Measurements from ENCODE around the gene HEXD.
"Not testable (repeated sequence)": the region's sequence is repeated elsewhere in the genome, so short reads cannot be mapped to it uniquely, and the experiment has no call there.

Gene HEXD

GRCh38 chr17:82397449-82398335 lies 20.5 kb upstream of the HEXD start:
- DNase-seq, result no peak

GRCh38 chr17:82399041-82399441 lies 19.1 kb upstream of the HEXD start:
- DNase-seq, result peak; percentile 95

DNA sequence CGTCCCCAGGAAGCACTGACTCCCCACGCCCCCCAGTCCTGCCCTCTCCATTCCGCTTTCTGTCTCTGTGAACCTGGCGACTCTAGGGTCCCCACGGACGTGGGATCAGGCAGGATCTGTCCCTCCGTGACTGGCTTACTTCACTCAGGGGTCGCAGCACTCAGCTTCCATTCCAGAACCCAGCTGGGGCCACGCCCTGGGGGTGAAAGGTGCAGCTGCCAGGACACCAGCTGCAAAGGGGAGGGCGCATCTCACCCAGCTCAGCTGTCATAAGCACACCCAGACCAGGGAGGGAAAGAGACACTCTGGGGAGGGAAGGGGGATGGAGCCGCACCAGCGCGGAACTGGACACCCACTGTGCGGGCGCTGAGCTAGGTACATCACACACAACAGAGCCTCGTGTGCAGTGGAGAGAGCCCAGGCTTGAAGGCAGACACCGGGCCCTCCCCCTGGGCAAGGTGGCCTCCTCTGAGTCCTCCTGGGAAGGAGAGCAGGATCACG lies 18.5 kb upstream of the HEXD start:
- no peak for DNase-seq

- peak; percentile 56 for DNase-seq
Measured at GRCh38 chr17:82400206-82400605, 17.9 kb upstream of the HEXD start.

- peak; percentile 27 for DNase-seq
Measured at GRCh38 chr17:82400830-82401229, 17.3 kb upstream of the HEXD start.

DNA sequence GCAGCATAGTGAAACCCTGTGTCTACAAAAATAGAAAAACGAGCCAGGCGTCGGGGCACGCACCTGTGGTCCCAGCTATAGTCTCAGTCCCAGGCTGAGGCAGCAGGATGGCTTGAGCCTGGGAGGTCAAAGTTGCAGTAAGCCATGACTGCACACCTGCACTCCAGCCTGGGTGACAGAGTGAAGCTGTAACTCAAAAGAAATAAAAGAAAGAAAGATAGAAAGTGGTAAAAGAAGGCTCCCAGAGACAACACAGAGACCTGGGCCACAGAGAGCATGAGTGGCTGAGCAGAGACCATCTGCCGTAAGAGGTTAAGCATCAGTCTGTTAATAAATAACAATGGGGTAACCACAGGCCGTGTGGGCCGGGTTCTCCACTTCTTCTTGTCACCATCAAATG lies 15.3 kb upstream of the HEXD start:
- DNase-seq, result no peak

DNA sequence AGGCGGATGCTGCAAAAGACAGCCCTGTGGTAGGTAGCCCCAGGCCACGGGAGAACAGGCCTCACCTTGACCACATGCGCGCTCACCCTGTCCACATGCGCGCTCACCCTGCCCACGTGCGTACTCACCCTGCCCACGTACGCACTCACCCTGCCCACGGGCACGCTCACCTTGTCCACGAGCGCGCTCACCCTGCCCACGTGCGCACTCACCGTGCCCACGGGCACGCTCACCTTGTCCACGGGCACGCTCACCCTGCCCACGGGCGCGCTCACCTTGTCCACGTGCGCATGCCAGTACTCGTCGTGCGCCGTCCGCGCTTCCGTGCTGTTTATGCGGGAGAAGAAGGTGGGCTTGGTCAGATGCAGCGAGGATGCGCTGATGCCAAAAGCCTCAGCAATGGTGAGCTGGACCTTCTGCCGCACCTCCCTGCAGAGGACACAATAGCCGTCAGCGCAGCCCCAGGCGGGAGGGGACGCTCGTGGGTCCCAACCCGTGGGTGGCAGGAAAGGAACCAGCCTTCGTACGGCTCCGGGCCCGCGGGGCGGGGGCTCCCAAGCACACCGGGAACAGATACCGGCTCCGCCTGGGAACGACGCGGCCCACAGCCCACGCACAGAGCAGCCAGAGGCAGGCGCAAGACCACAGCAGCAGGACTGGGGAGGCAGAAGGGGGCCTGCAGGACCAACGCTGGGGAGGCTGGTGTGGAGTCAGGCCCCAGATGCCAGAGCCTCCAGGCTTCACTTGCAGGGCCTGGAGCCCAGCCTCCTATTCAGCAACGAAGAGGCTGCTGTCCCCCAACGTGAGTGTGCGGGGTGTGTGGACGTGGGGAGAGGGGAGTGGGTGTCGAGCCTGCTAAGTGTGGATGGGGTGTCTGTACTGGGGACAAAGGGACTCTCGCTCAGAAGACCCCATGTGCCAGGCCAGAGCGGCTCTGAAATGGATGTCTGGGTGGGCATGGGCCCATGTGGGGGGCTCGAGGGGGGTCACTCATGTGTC lies 14.2 kb upstream of the HEXD start:
- DNase-seq, result no peak

DNA sequence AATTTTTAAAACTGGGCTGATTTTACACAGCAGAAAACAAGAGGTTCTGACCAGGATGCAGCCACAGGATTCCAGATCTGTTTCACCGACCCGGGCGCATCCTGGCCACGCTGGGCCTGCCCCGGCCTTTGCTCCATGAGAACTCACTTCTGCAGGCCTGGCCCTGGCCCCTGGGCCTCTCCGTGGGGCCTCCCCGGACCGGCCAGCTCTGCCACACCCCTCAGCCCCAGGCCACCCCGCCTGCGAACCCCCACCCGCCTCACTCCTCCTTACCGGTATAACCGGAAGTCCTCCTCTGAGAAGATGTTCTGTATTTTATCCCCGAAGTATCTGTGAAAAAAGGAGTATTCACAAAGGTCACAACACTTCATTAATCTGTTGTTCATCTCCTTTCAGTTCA lies 13.1 kb upstream of the HEXD start:
- DNase-seq, result no peak

GRCh38 chr17:82406131-82406671 lies 11.9 kb upstream of the HEXD start:
- DNase-seq, result no peak

DNA sequence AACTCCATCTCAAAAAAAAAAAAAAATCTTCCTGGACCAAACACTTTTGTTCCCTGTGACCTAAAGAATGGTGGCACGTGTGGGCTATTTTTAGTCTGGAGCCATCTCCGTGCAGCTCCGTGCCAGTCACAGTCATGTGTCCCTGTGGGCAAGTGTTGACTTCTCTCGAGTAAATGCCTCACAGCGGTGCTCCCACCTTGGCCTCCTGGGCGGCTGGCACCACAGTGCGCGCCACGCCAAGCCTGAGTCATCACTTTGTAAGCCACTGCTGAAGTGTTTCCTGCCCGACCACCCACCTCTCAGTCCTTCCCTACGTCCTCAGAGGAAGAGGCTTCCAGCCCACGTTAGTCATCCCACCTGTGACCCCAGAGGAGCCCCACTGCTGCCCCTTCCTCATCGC lies 10.9 kb upstream of the HEXD start:
- DNase-seq, result peak; percentile 9

DNA sequence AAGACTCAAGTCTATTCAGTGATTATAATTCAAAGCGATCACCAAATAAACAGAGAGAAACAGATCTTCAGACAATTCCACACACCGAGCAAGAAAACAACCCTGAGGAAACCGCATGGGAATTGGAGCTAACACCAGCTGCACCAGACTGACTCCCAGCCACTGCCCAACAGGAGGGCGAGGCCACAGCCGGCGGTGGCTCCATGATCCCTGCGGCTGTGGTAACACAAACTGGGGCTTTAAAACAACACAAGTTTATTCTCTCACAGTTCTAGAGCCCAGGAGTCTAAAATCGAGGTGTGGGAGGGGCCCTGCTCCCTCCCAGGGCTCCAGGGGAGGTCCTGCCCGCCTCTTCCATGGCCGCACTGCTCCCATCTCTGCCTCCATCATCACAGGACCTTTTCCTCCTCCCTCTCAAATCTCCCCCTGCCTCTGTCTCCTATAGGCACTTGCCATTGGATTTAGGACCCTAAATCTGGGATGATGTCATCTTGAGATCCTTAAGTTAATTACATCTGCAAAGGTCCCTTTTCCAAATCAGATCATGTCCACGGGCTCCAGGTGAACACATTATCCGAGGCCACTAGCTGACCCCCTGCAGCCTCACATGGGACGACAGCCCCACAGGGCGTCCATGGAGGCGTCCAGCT lies 9.7 kb upstream of the HEXD start:
- DNase-seq, result no peak

DNA sequence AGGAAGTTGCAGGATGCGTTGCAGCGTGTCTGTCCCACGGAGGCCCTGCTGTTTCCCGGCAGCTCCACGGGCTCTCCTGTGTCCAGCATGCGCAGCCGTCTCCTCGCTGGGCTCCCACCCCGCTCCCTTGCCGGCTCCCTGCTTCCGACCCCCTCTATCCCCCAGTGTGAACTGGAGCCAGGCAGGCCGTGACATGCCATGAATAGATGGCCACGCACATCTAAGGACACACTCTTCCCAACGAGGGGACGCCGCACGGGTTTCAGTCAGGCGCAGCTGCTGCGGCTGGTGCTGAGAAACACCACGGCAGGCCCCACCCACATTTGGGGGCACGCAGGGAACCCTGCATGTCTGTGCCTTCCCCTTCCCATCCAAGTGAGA lies 9.2 kb upstream of the HEXD start:
- no peak for DNase-seq

- DNase-seq, result no peak
Measured at GRCh38 chr17:82410014-82410716, 8.0 kb upstream of the HEXD start.

- DNase-seq, result no peak
Measured at GRCh38 chr17:82411396-82412053, 6.6 kb upstream of the HEXD start.

DNA sequence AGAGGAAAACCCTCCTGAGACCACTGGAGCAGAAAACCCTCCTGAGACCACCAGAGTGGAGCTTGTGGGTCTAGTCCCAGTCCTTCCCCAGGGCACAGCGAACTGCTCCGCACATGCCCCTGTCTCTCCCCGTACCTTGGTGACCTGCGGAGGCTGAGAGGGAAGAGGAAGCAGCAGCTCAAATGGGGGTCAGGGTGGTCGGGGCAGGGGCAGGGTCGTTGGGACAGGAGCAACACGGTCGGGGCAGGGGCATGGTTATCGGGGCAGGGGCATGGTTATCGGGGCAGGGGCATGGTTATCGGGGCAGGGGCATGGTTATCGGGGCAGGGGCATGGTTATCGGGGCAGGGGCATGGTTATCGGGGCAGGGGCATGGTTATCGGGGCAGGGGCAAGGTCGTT lies 6.1 kb upstream of the HEXD start:
- DNase-seq, result not testable (repeated sequence)

- no peak for DNase-seq
Measured at GRCh38 chr17:82412535-82413520, 5.3 kb upstream of the HEXD start.

DNA sequence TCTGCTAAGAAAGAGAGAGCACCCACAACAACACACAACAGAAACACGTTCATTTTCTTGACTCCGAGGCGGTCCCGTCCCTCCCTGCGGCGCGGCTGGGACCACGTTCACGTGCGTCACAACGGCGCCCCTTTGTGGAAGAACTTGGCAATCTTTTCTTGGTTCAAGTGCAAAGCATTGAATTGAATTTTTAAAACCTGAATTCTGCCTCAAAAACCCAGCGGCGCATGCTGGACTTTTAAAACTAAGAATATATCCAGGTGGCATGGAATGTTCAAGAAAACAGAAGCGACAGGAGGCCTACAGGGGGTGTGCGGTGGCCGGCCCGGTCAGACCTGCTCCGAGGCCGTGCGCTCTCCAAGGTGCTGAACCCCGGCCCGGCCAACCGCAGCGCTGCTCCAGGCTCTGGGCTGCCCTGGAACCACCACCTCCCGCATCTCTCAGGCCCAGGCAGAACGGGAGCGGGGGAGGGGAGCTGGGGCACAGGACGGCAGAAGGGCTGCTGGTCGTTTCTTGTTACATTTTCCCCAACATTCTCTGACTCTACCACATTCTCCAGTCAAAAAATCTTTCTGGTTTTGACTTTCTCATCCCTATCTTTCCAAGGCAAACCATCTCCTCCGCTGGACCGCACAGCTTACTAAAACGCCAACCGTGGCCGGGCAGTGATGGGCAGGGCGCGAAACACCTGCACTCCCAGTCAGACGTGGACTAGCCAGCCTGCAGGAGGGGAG lies 3.4 kb upstream of the HEXD start:
- peak; percentile 69 for DNase-seq

- DNase-seq, result no peak
Measured at GRCh38 chr17:82415336-82415735, 2.8 kb upstream of the HEXD start.

DNA sequence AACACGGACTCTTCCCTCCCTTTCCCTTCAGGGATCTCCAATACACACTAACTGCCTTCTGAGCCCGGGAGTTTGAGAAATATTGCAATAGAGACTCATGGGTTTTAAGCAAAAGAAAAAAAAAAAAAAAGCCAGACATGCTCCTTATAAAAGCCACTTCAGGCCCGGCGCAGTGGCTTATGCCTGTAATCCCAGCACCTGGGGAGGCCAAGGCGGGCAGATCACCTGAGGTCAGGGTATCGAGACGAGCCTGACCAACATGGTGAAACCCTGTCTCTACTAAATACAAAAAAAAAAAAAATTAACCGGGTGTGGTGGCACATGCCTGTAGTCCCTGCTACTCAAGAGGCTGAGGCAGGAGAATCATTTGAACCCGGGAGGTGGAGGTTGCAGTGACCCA lies 2.4 kb upstream of the HEXD start:
- DNase-seq, result no peak
